ENCODE results near the gene C19orf25.

The C19orf25 gene

DNA sequence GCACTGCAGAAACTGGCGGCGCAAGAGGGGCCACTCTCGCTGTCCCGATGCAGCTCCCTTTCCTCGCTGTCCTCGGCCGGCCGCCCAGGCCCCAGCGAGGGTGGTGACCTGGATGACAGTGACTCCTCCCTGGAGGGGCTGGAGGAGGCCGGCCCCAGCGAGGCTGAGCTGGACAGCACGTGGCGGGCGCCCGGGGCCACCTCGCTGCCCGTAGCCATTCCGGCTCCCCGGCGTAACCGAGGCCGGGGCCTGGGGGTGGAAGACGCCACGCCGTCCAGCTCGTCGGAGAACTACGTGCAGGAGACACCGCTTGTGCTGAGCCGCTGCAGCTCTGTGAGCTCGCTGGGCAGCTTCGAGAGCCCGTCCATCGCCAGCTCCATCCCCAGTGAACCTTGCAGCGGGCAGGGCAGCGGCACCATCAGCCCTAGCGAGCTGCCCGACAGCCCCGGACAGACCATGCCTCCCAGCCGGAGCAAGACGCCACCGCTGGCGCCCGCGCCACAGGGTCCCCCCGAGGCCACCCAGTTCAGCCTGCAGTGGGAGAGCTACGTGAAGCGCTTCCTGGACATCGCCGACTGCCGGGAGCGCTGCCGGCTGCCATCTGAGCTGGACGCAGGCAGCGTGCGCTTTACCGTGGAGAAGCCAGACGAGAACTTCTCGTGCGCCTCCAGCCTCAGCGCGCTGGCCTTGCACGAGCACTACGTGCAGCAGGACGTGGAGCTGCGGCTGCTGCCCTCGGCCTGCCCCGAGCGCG is 12.4 kb downstream of the C19orf25 start:
- DNase-seq (ENCODE audit: low read depth), result no peak

DNA sequence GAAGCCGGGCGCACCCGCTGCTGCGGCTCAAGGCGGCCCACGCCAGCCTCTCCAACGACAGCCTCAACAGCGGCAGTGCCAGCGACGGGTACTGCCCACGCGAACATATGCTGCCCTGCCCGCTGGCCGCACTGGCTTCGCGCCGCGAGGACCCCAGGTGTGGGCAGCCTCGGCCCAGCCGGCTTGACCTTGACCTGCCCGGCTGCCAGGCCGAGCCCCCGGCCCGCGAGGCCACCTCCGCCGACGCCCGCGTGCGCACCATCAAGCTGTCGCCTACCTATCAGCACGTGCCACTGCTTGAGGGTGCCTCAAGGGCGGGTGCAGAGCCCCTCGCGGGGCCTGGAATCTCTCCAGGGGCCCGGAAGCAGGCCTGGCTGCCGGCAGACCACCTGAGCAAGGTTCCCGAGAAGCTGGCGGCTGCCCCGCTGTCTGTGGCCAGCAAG is 13.0 kb downstream of the C19orf25 start:
- no peak for DNase-seq (ENCODE audit: low read depth)

DNA sequence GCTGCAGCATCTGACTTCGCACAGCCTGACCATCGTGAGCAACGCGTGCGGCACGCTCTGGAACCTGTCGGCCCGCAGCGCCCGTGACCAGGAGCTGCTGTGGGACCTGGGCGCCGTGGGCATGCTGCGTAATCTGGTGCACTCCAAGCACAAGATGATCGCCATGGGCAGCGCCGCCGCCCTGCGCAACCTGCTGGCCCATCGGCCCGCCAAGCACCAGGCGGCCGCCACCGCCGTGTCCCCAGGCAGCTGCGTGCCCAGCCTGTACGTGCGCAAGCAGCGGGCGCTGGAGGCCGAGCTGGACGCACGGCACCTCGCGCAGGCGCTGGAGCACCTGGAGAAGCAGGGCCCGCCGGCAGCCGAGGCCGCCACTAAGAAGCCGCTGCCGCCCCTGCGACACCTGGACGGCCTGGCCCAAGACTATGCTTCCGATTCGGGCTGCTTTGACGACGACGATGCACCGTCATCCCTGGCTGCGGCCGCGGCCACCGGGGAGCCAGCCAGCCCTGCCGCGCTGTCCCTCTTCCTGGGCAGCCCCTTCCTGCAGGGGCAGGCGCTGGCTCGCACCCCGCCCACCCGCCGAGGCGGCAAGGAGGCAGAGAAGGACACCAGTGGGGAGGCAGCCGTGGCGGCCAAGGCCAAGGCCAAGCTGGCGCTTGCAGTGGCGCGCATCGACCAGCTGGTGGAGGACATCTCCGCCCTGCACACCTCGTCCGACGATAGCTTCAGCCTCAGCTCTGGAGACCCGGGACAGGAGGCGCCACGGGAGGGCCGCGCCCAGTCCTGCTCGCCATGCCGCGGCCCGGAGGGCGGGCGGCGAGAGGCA is 13.6 kb downstream of the C19orf25 start:
- DNase-seq (ENCODE audit: low read depth), result no peak

DNA sequence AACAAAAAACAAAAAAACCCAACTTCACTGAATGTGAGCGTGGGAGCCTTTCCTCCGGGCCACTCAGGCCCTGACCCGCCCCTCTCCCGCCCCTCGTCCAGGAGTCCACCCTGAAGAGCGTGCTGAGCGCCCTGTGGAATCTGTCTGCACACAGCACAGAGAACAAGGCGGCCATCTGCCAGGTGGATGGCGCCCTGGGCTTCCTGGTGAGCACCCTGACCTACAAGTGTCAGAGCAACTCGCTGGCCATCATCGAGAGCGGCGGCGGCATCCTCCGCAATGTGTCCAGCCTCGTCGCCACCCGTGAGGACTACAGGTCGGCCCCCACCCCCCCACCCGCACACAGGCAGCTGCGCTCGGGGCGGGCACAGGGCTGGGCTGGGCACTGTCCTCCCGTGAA is 17.2 kb downstream of the C19orf25 start:
- DNase-seq (ENCODE audit: low read depth), result no peak

DNA sequence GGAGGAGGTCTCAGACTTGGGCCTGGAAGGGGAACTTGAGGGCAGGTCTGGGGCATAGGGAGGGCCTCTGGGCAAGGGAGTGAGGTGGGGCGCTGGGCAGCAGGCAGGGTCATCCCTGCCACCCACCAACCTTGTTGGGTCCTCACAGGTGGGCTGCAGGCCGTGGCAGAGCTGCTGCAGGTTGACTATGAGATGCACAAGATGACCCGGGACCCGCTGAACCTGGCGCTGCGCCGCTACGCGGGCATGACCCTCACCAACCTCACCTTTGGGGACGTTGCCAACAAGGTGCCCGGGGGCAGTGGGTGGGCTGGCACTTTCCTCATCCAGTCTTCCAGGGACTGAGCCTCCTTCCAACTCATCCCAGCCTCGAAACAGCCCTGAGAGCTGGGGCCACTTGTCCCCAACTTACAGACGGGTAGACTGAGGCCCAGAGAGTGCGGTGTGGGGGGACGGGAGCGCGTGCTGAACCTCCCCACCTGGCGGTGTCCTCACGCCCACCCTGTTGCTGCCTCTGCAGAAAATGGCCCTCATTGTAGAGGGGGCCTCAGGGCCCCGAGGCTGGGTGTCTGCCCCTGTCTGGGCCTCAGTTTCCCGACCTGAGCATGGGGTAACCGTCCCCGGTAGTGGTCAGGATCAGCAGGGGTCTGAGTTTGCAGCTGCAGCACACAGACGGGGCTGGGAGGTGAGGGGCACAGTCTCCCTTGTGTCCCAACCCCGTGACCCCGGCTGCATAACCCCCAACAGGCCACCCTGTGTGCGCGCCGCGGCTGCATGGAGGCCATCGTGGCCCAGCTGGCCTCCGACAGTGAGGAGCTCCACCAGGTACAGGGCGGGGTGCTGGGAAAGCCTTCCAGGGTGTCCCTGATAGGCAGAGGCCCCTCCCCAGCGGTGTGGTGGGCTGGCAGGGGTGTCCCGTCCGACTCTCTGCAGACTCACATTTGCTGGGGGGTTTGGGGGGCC is 18.7 kb downstream of the C19orf25 start:
- no peak for DNase-seq (ENCODE audit: low read depth)

DNA sequence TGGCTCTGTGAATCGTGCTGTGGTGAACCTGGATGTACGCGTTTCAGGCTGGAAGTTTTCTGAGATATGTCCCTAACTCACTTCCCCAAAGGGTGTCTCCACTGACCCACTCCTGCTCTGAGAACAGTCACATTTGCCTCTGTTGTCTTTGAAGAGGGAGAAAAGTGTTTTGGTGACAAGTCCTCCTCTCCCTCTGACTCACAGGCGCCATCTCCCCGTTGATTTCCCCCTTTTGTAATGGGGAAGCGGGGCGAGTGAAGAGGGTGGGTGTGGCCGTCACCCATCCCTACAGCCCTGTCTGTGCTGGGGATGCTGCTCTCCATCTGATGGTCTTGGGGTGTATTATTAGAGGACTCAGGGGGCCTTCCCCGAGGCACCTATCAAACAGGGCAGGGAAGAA is 19.5 kb downstream of the C19orf25 start:
- no peak for DNase-seq (ENCODE audit: low read depth)

DNA sequence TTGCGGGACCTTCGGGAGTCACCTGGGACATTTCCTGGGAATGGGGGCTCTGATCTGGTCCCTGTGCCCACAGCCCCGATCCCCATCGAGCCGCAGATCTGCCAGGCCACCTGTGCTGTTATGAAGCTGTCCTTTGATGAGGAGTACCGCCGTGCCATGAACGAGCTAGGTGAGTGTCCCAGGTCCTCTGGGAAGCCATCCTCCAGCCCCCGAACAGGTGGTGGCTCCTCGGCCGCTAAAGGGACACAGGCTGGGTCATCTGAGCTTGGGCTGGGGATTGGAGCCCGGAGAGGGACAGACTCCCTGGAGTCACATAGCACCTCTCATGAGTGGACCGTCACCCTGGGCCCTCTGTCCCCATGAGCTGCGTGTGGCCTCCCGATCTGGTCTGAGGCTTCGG is 21.1 kb downstream of the C19orf25 start:
- no peak for DNase-seq (ENCODE audit: low read depth)

DNA sequence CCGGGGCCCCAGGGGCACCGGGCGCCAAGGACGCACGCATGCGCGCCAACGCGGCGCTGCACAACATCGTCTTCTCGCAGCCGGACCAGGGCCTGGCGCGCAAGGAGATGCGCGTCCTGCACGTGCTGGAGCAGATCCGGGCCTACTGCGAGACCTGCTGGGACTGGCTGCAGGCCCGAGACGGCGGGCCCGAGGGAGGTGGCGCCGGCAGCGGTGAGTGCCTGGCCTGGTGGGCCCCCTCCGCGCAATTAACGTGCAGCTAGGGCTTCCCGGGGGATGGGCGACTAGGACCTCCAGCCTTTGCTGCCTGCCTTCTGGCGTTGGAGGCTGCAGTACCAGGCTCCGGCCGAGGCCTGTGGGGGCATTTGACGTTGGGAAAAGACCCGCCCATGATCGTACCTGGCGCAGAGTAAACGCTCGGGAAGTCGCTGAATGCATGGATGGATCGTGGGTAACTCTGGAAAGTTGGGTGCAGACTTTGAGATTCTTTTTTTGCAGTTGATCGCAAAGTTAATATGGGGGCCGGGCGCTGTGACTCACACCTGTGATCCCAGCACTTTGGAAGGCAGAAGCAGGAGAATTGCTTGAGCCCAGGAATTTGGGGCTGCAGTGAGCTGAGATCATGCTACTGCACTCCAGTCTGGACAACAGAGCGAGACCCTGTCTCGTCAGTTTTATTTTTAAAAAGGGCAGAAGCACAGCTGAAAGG is 21.8 kb downstream of the C19orf25 start:
- DNase-seq (ENCODE audit: low read depth), result no peak

DNA sequence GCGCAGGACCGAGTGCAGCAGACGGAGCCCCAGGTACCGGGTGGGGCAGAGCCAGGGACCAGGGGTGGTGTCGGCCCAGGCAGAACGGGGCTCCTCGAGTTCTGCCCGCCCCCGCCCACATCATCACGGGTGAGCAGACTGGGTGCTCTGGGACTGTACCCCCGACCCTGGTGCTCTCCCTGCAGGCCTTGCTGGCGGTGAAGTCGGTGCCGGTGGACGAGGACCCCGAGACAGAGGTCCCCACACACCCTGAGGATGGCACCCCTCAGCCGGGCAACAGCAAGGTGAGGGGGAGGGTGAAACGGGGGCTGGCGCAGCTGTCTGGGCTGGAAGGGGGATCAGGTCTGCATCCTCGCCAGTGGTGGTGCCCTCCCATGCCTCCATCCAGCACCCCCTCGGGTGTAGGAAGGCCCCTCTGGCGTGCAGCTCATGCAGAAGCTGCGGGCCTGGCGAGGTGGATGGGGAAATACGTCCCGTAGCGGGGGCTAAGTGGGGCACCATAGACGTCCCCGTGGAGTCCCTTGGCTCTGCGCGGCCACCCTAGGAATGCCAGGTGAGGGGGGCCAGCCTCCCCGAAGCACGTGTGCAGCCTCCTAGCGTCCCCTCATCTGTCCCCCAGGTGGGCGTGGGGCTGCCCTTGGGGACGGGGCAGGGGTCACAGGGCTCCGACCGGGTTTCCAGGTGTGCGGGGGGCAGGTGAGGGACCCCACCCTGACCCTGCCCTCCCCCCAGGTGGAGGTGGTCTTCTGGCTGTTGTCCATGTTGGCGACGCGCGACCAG is 22.7 kb downstream of the C19orf25 start:
- DNase-seq (ENCODE audit: low read depth), result no peak

DNA sequence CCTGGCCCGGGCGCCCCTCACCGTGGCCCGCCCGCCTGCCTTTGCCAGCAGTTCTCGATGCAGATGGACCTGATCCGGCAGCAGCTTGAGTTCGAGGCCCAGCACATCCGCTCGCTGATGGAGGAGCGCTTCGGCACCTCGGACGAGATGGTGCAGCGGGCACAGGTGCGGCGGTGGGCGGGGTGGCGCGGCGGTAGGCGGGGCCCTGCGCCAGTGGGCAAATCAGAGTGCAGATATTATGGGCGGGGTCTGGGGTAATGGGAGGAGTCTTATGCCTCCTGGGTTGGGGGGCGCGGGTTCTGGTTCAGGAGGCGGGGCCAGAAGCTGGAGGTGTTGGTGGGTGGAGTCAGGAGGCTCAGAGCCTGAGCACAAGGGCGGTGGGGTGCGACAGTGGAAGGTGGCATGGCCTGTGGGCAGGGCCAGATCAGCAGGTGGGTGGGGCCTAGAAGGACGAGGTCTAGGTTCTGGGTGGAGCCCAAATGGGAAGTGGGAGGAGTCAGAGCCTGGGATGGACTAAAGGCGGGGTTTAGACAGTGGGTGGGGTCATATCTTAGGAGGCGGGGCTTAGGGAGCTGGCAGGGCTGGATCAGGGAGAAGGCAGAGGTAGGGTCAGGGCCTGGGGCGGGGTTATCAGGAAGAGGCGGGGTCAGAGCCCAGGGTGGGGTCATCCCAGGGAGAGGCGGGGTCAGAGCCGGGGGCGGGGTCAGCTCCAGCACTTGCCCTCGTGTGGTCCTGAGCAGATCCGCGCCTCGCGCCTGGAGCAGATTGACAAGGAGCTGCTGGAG is 23.5 kb downstream of the C19orf25 start:
- DNase-seq (ENCODE audit: low read depth), result no peak

DNA sequence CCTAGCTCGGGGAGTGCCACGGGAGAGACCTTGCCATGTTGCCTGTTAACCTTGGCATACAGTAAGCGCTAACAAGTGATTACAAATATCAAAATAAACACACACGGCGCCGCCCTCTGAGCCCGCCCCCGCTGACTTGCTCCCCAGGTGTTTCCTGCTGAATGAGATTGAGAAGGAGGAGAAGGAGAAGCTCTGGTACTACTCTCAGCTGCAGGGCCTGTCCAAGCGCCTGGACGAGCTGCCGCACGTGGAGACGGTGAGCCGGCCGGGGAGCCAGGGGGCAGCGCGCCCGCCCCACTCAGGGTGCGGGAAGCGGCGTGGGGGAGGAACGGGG is 24.0 kb downstream of the C19orf25 start:
- no peak for DNase-seq (ENCODE audit: low read depth)

DNA sequence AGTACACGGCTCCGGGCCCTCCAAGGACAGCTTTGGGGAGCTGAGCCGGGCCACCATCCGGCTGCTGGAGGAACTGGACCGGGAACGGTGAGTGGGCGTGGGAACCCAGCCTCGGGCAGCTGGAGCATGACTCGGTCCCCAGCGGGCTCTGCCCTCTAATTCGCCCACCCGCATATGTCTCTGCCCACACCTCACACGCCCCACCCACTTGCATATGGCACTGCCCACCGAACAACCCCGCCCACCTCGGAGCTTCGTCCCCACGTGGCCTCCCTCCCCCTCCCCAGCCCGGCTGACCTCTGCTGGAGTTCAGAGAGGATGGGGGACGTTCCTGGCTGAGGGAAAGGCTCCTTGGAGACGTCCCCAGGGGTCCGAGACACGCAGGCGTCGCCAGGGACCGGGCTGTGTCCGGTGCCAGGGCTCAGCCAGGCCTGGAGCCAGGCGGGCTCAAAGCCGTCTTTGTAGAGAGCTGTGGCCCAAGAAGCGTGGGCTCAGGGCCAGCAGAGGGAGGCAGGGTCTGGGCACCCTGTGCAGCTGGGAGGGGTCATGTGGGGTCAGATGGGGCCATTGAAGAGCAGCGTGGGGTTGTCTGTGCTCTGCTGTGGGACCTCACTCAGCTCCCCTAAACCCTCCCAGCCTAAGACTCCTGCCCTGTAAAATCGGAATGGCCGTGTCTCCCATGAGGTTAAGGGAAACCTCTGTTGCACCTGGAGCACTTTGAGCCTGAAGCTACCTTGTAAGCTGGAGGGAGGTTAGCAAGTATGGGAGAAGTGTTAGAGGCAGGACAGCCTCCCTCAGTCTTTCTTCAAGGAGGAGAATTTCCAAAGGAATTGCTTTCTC is 25.3 kb downstream of the C19orf25 start:
- DNase-seq (ENCODE audit: low read depth), result no peak

DNA sequence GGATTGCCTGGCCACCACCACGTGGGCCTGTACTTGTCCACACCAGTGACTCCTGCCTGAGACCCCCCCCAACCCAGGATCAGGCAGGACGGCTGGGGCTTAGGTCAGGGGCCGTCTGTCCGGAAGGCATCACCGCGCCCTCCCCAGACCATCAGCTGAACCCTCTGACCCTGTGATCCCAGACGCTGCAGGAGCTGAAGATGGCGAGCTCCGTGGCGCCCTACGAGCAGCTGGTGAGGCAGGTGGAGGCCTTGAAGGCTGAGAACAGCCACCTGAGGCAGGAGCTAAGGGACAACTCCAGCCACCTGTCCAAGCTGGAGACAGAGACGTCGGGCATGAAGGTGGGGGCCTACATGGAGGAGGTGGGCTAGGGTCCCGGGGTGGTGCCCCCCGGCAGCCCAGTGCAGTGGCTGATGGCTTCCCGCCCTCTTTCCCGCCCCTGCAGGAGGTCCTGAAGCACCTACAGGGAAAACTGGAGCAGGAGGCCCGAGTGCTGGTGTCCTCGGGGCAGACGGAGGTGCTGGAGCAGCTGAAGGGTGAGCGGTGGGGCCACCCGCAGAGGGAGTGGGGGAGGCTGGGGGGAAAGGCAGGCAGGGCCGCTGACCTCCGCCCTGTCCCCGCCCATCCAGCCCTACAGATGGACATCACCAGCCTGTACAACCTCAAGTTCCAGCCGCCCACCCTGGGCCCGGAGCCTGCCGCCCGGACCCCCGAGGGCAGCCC is 26.1 kb downstream of the C19orf25 start:
- no peak for DNase-seq (ENCODE audit: low read depth)

DNA sequence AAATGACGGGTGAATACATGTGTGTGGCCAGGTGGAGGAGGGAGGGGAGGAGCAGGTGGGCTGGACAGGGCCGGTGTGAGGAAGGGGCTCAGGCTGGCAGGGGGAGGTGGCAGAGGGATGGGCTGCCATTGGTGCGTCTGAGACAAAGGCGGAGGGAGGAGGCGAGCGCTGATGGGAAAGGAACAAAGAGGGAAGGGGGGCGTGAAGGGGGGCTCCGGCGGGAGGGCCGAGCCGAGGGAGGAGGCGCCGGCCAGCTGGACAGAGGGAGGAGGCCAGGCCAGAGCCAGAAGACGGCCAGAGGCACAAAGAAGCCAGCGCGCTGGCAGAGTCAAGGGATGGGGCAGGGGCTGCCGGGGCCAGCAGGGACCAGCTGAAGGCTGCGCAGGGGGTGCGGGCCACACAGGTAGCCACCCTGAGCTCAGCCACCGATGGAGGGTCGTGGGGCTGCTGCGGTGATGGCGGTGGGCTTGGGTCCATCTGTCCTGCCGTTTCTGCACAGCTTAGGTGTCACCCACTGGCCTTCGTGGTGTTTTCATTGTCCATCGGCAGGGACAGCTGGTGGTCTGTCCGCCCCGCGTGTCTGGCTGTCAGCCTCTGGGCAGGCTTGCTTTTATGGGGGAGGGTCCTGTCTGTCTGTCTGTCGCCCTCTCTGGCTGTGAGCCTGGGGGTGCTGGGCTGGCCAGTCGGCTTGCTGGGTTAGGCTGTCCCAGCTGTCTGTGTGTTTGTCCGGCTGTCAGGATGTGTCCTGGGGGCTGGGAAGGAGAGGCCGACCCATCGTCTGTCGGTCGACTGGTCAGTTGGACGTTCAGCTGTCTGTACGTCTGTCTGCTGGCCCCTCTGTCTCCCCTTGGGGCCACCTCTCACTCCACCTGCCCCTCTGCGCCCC is 26.9 kb downstream of the C19orf25 start:
- DNase-seq (ENCODE audit: low read depth), result no peak

DNA sequence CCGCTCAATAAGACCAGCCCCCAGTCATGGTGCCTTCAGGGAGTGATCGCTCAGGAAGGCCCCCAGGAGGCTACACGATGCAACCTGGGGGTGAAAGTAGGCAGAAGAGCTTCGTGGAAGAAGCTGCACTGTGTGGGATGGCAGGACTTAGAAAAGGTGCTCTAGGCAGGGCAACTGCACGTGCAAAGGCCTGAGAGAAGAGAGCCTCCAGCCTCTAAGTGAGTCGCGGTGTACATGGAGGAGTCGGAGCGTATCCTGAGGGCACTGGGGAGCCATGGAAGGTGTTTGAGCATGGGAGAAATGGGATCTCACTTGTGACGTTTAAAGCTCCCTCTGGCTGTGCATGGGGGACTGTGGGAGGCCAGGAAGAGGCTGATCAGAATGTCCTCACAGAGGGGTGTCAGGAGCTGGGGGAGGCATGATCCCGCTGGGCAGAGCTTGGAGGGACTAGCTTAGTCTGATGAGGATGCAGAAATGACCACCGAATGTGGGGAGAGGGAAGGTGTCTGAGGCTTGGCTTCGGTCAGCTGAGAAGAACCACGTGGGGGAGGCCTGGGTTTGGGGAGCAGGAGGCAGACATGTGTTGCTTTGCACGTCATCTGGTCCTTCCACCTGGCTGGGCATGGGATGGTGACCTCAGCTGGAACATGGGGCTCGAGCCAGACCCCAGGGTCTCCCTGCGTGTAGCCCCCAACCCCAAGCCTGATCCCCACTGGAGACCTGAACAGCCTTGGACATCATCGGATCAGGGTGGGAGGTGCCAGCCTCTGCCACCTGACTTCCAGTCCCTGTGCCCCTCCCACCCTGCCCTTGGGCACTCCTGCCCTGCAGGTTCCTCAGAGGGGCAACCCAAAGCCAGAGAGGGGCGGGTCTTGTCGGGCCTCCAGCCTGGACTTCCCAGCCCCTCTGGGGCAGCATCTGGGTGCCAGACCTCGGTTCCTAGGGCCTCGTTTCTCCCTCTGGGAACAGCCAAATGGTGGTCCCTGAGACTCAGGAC is 28.0 kb downstream of the C19orf25 start:
- DNase-seq (ENCODE audit: low read depth), result no peak

All from non-pigmented ciliary epithelial cell (primary cell).